Stimulated activated CD8-positive, alpha-beta memory T cell treated with anti-CD3 and anti-CD28 coated beads, Interleukin-7, amount 100 ng/mL, for 1 hour (primary cell): ENCODE data around the gene THOP1.

Experiments used
- DNase-seq, 2 donors: peaks; one replicate each; pipeline ENCODE4 v3.0.0-alpha.2; 2020; ENCODE audit warnings: low read depth in 2 of 2

The THOP1 gene

GRCh38 chr19:2854849-2855248, 69.5 kb downstream of the THOP1 start:
- no peak for DNase-seq

GRCh38 chr19:2856457-2857050, 71.3 kb downstream of the THOP1 start:
- no peak for DNase-seq

GRCh38 chr19:2858864-2859263, 73.6 kb downstream of the THOP1 start:
- no peak for DNase-seq

- DNase-seq: no peak
These were observed 78.5 kb downstream of the THOP1 start for GRCh38 chr19:2863816-2864215.
